ENCODE measurements around the gene FASTKD1.

The FASTKD1 gene

DNA sequence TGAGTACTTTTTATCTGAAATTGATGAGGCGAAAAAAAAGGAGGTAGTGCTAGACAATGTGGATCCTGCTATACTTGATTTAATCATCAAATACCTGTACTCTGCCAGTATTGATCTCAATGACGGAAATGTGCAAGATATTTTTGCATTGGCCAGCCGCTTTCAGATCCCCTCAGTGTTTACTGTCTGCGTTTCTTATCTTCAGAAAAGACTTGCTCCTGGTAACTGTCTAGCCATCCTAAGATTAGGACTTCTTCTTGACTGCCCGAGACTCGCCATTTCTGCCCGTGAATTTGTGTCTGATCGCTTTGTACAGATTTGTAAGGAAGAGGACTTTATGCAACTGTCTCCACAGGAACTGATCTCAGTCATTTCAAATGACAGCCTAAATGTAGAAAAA, 63.7 kb downstream of the FASTKD1 start:
- DNase-seq (ENCODE audit: low read depth in 1 of 2, low spot score in 1 of 2): no peak

DNA sequence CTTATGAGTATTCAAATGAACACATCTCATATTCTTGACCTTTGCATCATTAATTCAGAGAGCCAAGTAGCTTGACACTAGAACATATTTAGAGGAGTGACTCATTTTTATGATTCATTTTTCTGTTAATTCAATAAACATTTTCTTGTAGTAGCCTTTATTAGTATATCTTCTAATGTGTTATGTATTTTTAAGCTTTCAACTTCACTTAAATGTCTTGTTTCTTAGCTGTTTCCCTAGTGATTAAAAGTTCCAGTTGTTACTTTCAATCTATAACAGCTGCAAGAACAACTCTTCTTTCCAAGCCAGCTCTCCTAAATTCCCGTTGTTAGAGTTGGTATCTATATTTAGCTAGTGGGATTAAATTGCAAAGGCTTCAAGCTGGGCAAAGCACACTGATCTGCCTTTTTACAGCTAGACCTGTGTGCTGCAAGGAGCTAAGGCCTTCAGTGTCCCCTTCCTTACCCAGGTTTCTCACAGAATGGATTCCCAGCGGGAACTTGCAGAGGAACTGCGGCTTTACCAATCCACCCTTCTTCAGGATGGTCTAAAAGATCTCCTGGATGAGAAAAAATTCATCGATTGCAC, 64.3 kb downstream of the FASTKD1 start, which contains the start of gene KLHL41:
Gene KLHL41, plus strand, starts transcription at position 405 of the 588 bp plus-strand sequence. Its CDS starts 77 bp downstream, at position 482.
- DNase-seq (ENCODE audit: low read depth in 1 of 2, low spot score in 1 of 2): no peak

DNA sequence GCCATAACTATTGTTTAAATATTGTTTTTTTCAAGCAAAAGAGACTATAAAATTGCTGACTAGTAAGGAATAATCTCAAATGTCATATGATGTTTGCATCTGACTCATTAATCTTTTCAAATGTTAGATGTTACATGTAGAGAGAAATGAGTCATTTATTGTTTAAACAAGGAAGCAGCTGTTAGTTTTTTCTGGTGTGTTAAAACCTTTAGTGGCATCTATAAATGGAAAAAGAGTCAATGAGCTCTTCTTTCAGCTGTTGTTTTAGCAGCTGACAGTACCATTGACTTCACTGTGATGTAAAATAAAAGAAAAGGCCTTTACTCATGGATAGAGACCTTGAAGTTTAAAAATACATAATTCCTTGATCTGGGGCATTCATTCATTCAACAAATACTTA, 66.0 kb downstream of the FASTKD1 start:
- no peak for DNase-seq (ENCODE audit: low read depth in 1 of 2, low spot score in 1 of 2)

DNA sequence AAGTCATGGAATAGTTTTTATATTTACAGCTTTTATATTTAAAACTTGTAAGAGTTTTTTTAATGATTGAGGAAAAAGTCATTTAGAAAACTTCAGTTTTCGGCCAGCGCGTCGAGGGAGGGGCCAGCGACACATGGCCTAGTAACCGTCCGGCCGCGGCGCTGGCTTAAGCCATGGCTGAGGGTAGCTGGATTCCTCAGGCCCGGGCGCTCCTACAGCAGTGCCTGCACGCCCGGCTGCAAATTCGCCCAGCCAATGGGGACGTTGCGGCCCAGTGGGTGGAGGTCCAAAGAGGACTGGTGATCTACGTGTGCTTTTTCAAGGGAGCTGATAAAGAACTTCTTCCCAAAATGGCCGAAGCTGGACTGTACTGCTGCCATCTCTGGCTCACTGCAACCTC, 69.0 kb downstream of the FASTKD1 start:
- DNase-seq (ENCODE audit: low read depth in 1 of 2, low spot score in 1 of 2): no peak

DNA sequence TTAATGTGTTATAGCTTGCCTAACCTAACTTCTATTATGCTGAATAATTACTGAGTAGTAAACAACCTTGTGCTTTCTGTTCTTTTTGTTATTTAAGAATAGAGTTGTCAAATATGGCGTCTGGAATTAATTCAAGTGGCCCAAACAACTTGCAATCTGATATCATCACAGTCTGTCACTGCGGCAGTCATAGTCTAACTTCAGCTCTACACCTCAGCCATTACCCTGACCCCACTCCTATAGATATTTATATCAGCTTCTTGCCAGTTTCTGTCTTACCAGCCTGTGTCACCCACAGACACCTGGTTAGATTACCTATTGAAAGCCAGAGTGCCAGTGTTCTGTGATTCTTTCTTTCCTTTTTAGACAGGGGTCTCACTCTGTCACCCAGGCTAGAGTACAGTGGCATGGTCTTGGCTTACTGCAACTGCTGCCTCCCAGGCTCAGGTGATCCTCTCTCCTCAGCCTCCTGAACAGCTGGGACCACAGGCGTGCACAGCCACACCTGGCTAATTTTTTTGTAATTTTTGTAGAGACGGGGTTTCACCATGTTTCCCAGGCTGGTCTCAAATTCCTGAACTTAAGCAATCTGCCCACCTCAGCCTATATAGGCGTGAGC, 78.2 kb downstream of the FASTKD1 start:
- DNase-seq (ENCODE audit: low read depth in 1 of 2, low spot score in 1 of 2): no peak

DNA sequence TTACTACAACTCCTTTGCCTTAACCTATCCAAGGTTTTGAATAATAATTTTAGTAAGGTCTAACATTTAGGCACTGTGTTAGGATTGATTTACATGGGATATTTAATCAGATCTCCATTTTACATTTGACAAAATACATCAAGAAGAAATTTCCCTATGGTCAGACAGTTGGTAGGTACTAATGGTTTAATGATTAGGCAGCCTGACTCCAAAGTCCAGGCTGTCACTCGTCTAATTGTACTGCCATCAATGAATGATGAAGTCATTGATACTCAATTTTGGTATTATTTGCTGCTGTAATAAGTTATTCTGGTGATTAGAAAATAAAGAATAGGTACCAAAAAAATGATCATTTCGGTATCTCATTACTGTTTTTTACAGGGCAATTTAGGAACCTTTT, 80.3 kb downstream of the FASTKD1 start:
- DNase-seq (ENCODE audit: low read depth in 1 of 2, low spot score in 1 of 2): no peak

DNA sequence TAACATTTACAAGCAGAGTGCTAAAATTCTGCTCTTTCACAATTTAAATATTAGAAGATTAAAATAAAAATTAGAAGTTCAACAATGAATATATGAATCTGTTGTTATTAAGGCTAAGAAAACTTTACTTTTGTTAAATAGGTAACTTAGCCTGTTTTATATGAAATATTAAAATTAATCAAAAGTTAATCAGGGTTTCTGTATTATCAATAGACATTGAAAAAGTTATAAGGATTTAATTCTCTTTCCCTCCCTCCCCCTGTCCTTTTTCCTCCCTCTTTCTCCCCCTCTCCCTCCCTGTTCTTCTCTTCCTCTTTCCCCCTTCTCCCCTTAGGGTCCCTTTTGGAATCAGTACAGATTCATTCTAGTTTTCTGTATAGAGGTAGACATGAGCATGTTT, 82.3 kb downstream of the FASTKD1 start:
- no peak for DNase-seq (ENCODE audit: low read depth in 1 of 2, low spot score in 1 of 2)

DNA sequence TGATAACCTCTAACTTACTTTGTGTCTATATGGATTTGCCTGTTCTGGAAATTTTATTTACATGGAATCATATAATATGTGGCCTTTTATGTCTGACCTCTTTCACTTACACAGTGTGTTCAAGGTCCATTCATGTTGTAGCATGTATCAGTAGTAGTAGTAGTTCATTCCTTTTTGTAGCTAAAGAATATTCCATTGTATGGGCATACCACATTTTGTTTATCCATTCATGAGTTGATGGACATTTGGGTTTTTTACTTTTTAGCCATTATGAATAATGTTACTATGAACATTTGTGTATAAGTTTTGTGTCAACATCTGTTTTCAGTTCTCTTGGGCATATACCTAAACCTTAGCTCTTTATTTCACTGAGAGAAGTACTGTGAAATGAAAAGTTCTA, 82.8 kb downstream of the FASTKD1 start:
- DNase-seq (ENCODE audit: low read depth in 1 of 2, low spot score in 1 of 2): no peak

DNA sequence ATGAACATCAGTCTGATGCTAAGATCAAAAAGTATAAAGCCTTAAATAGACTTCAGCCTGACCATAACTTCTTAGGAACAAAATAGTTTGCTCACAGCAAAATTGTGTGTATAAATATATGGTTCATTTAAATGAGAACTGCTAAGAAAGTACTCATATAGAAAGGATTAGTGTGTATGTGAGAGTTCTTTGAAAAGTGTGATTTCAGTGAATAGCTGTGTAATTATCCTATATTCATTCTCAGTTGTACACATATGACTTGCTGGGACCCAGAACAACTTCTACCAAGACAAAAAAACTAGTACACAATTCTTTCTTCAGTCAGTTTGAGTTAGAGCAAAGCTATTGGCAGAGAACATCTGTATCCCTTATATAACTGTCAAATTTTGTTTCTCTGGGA, 87.2 kb downstream of the FASTKD1 start:
- no peak for DNase-seq (ENCODE audit: low read depth in 1 of 2, low spot score in 1 of 2)

DNA sequence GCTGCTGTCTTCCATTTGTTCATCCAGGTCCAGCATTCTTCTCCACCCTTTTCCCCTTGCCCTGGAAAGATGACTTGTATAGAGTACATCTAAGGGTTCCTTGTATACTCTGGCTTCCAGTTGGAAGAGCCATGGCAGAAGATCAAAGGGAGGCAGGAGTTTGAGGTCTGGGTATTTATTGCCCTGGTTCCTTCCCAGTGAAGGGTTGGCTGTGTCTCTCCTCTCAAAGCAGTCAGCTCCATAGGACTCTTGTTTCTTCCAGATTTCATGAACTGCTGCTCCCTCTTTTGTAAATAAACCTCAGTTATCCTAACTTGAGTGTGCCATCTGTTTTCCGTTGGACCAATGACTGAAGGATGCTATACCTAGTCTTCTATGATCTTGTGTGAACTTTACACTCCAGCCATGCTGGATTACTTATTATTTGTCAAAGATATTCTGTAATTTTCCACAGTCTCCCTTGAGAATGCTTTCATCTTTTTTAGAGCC, 88.0 kb downstream of the FASTKD1 start:
- DNase-seq (ENCODE audit: low read depth in 1 of 2, low spot score in 1 of 2): no peak

DNA sequence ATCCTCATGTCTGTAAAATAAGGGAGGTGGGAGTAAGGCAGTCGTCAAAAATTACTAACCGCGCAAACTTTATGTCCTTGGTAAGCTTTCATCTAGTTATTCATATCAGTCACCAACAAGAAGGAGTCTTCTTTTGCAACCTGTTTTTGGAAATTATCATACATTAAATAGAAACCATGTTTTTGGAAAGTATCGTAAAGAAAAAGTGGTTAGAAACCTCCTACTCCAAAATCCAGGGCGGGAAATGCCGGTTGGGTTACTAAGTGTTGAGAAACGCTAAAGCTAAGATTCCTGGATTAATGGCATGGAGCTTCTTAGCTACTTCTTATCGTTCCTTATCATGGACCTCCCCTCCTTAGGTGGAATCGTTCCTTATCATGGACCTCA, 93.6 kb downstream of the FASTKD1 start:
- no peak for DNase-seq (ENCODE audit: low read depth in 1 of 2, low spot score in 1 of 2)
